PC-9 (cell line): ENCODE results near the gene HEBP1.

Experiments used
- EZH2 ChIP-seq: fragments of 200-600 bp; sonication (generic); IDR thresholded peaks from 2 replicates; pipeline ENCODE4 v1.8.0; 2017; ENCODE audit warnings: antibody characterized with exemption, low read depth
- TF ChIP-seq, protein P1 (sequence below): fragments of 200-600 bp; sonication (generic); conservative IDR thresholded peaks from 2 replicates; pipeline ENCODE4 v1.6.1; 2017; ENCODE audit warnings: mixed run types, antibody characterized with exemption, mild to moderate bottlenecking, moderate library complexity

GRCh38 chr12:13001775-13002040 is 1.6 kb upstream of the HEBP1 start:
- TF ChIP-seq EZH2 = no peak
- TF ChIP-seq, protein P1, sequence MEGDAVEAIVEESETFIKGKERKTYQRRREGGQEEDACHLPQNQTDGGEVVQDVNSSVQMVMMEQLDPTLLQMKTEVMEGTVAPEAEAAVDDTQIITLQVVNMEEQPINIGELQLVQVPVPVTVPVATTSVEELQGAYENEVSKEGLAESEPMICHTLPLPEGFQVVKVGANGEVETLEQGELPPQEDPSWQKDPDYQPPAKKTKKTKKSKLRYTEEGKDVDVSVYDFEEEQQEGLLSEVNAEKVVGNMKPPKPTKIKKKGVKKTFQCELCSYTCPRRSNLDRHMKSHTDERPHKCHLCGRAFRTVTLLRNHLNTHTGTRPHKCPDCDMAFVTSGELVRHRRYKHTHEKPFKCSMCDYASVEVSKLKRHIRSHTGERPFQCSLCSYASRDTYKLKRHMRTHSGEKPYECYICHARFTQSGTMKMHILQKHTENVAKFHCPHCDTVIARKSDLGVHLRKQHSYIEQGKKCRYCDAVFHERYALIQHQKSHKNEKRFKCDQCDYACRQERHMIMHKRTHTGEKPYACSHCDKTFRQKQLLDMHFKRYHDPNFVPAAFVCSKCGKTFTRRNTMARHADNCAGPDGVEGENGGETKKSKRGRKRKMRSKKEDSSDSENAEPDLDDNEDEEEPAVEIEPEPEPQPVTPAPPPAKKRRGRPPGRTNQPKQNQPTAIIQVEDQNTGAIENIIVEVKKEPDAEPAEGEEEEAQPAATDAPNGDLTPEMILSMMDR = no peak
